MM.1S (cell line): Measurements from ENCODE around the gene TOX3.

Experiments
- DNase-seq: peaks from one replicate; pipeline ENCODE4 v3.0.0-alpha.2; 2015
- H2AFZ ChIP-seq: fragments of 300-600 bp; sonication (generic); 2 replicates; pipeline ENCODE4 v1.6.0; 2016; ENCODE audit warnings: antibody characterized with exemption, low read length
- H3F3A ChIP-seq: fragments of 300-600 bp; sonication (generic); 2 replicates; pipeline ENCODE4 v1.6.1; 2016; ENCODE audit warnings: mild to moderate bottlenecking, antibody characterized with exemption, low read length, moderate library complexity, mixed read lengths; ENCODE audit not compliant: insufficient read depth
- H3K27ac ChIP-seq: fragments of 300-600 bp; sonication (generic); 2 replicates; pipeline ENCODE4 v1.5.1; 2016; ENCODE audit warnings: mild to moderate bottlenecking, low read length
- H3K27me3 ChIP-seq: fragments of 300-600 bp; sonication (generic); replicated peaks from 2 replicates; pipeline ENCODE4 v1.6.0; 2016; ENCODE audit warnings: low read length; ENCODE audit not compliant: insufficient read depth
- H3K36me3 ChIP-seq: fragments of 300-600 bp; sonication (generic); replicated peaks from 2 replicates; pipeline ENCODE4 v1.6.1; 2016; ENCODE audit warnings: mild to moderate bottlenecking, low read length, mixed read lengths; ENCODE audit not compliant: insufficient read depth
- H3K4me1 ChIP-seq: fragments of 300-600 bp; sonication (generic); 2 replicates; pipeline ENCODE4 v1.6.1; 2016; ENCODE audit warnings: low read length, mixed read lengths
- H3K4me2 ChIP-seq: fragments of 300-600 bp; sonication (generic); 2 replicates; pipeline ENCODE4 v1.6.0; 2016; ENCODE audit warnings: low read depth, low read length
- H3K4me3 ChIP-seq: fragments of 300-600 bp; sonication (generic); 2 replicates; pipeline ENCODE4 v1.5.1; 2016; ENCODE audit warnings: low read length, mixed read lengths
- H3K79me2 ChIP-seq: fragments of 300-600 bp; sonication (generic); 2 replicates; pipeline ENCODE4 v1.6.1; 2016; ENCODE audit warnings: mixed run types, low read length, mixed read lengths
- H3K9ac ChIP-seq: fragments of 300-600 bp; sonication (generic); 2 replicates; pipeline ENCODE4 v1.6.1; 2016; ENCODE audit warnings: low read length, mixed read lengths
- H3K9me2 ChIP-seq: fragments of 300-600 bp; sonication (generic); replicated peaks from 2 replicates; pipeline ENCODE4 v1.6.1; 2016; ENCODE audit warnings: mild to moderate bottlenecking, low read length, mixed read lengths; ENCODE audit not compliant: insufficient read depth
- H3K9me3 ChIP-seq: fragments of 300-600 bp; sonication (generic); replicated peaks from 2 replicates; pipeline ENCODE4 v1.6.1; 2016; ENCODE audit warnings: mild to moderate bottlenecking, low read length, mixed read lengths; ENCODE audit not compliant: insufficient read depth
- H4K20me1 ChIP-seq: fragments of 300-600 bp; sonication (generic); 2 replicates; pipeline ENCODE4 v1.6.1; 2016; ENCODE audit warnings: mild to moderate bottlenecking, low read length, moderate library complexity, mixed read lengths; ENCODE audit not compliant: insufficient read depth
- EZH2 ChIP-seq: fragments of 300-600 bp; sonication (generic); optimal IDR thresholded peaks from 2 replicates; pipeline ENCODE3; 2017; ENCODE audit warnings: low read depth, mild to moderate bottlenecking, antibody characterized with exemption, low read length, mixed read lengths
- EZH2phosphoT487 ChIP-seq: fragments of 300-600 bp; sonication (generic); IDR thresholded peaks from 2 replicates; pipeline ENCODE4 v1.6.1; 2018; ENCODE audit warnings: antibody characterized with exemption, low read length
- TF ChIP-seq, protein P1 (sequence below): fragments of 300-600 bp; sonication (generic); IDR thresholded peaks from 2 replicates; pipeline ENCODE4 v1.5.1; 2016; ENCODE audit warnings: antibody characterized with exemption, low read length, mixed read lengths

The TOX3 gene

GRCh38 chr16:52467753-52468152 lies 79.2 kb downstream of the TOX3 start:
- H3K4me2 ChIP-seq, result no peak overlapping the region
- DNase-seq, result no peak
- no peaks in the 10 kb centered on the region for H3K9me3 ChIP-seq
- H3F3A ChIP-seq, result no peaks in the 10 kb centered on the region
- no peak overlapping the region for H3K4me3 ChIP-seq
- no peaks in the 10 kb centered on the region for H3K4me1 ChIP-seq
- no peaks in the 10 kb centered on the region for H3K9me2 ChIP-seq
- no peaks in the 10 kb centered on the region for H3K79me2 ChIP-seq
- no peak overlapping the region for H2AFZ ChIP-seq
- no peak overlapping the region for H3K9ac ChIP-seq
- no peak overlapping the region for H3K27ac ChIP-seq
- TF ChIP-seq EZH2, result no peak
- TF ChIP-seq, protein P1, sequence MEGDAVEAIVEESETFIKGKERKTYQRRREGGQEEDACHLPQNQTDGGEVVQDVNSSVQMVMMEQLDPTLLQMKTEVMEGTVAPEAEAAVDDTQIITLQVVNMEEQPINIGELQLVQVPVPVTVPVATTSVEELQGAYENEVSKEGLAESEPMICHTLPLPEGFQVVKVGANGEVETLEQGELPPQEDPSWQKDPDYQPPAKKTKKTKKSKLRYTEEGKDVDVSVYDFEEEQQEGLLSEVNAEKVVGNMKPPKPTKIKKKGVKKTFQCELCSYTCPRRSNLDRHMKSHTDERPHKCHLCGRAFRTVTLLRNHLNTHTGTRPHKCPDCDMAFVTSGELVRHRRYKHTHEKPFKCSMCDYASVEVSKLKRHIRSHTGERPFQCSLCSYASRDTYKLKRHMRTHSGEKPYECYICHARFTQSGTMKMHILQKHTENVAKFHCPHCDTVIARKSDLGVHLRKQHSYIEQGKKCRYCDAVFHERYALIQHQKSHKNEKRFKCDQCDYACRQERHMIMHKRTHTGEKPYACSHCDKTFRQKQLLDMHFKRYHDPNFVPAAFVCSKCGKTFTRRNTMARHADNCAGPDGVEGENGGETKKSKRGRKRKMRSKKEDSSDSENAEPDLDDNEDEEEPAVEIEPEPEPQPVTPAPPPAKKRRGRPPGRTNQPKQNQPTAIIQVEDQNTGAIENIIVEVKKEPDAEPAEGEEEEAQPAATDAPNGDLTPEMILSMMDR, result no peak
- H3K27me3 ChIP-seq, result no peaks in the 10 kb centered on the region
- H4K20me1 ChIP-seq, result no peaks in the 10 kb centered on the region
- no peaks in the 10 kb centered on the region for H3K36me3 ChIP-seq

DNA sequence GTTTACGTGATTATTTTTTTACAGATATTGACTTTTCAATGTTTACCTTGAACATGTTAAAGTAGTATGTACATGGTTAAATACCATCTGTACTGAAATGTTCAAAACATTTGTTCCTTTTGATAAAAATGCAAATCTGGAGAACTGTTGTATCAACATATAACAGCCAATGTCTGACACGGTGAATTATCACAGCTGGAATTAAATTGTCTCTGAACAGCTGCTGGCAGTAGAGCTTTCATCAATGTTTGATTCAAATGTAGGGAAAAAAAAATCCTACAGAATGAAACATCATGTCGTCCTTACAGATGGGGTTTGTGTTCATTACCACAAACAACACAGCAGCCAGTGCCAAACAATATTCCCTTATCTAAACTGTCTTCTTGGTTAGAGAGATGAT lies 79.9 kb downstream of the TOX3 start:
- H3K4me1 ChIP-seq, result no peaks in the 10 kb centered on the region
- DNase-seq, result no peak
- TF ChIP-seq EZH2phosphoT487 (no peak), EZH2 (no peak)
- TF ChIP-seq, protein P1, result no peak
- H3K27me3 ChIP-seq, result no peaks in the 10 kb centered on the region
- H3K9ac ChIP-seq, result no peak overlapping the region
- H3K9me2 ChIP-seq, result no peaks in the 10 kb centered on the region
- no peaks in the 10 kb centered on the region for H3K9me3 ChIP-seq
- H3K4me3 ChIP-seq, result no peak overlapping the region
- H2AFZ ChIP-seq, result no peak overlapping the region
- H3F3A ChIP-seq, result no peaks in the 10 kb centered on the region
- no peak overlapping the region for H3K27ac ChIP-seq
- H4K20me1 ChIP-seq, result no peaks in the 10 kb centered on the region
- no peaks in the 10 kb centered on the region for H3K79me2 ChIP-seq
- H3K36me3 ChIP-seq, result no peaks in the 10 kb centered on the region
- H3K4me2 ChIP-seq, result no peak overlapping the region

DNA sequence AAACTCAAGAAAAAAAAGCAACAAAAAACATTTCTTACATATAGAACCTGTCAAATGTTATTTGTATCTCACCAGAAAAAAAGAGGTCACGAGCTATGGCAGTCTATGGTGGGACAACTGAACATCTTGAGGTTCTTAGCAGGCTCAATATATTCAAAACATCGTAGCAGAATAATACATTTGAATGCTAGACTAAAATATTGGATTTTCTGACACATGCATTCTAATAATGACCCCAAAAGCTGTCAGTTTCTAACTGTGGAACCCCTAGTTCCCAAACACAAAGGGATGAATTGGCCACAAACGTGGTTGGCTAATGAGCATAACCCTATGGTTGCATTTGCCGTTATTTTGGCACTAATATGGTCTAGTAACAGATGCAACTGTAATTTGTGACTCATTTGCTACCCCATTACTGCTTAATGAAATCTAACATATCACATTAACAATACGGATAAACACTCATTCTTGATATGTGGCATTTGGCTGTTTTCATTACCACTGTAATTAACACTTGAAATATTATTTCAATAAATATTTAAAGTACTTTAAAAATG lies 81.2 kb downstream of the TOX3 start:
- Histone ChIP-seq H2AFZ (no peak overlapping the region), H3K79me2 (no peaks in the 10 kb centered on the region), H3K36me3 (no peaks in the 10 kb centered on the region), H3K4me3 (no peak overlapping the region), H3K9ac (no peak overlapping the region), H3F3A (no peaks in the 10 kb centered on the region), H3K27ac (no peak overlapping the region), H3K27me3 (no peaks in the 10 kb centered on the region), H3K9me2 (no peaks in the 10 kb centered on the region), H3K4me2 (no peak overlapping the region), H3K9me3 (no peaks in the 10 kb centered on the region), H4K20me1 (no peaks in the 10 kb centered on the region), H3K4me1 (no peaks in the 10 kb centered on the region)
- no peak for DNase-seq
- TF ChIP-seq EZH2, result no peak
- TF ChIP-seq EZH2phosphoT487, result no peak
- TF ChIP-seq, protein P1, result no peak

DNA sequence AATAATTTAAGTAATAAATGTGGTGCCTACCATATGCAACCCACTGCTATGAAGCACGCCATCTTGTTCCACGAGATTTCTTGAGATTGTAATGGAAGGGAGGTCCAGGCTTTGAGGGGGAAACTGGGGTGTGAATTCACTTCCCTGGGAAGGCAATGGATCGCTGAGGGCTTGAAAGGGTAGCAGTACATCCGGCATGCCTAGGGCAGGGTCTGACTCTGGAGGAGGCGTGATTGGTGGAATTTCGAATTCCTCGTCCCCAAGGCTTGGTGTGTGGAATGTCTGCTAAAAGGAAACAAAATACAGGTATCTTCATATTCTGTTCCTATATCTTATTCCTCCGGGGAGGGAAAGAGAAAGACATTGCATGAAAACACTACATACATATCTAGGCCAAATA lies 83.0 kb downstream of the TOX3 start:
- no peak overlapping the region for H3K4me2 ChIP-seq
- no peaks in the 10 kb centered on the region for H3F3A ChIP-seq
- H4K20me1 ChIP-seq, result no peaks in the 10 kb centered on the region
- H3K9me2 ChIP-seq, result no peaks in the 10 kb centered on the region
- no peaks in the 10 kb centered on the region for H3K4me1 ChIP-seq
- H3K4me3 ChIP-seq, result no peak overlapping the region
- no peaks in the 10 kb centered on the region for H3K9me3 ChIP-seq
- H3K79me2 ChIP-seq, result no peaks in the 10 kb centered on the region
- H3K9ac ChIP-seq, result no peak overlapping the region
- TF ChIP-seq EZH2 (no peak), EZH2phosphoT487 (no peak)
- TF ChIP-seq, protein P1, result no peak
- no peak for DNase-seq
- no peak overlapping the region for H3K27ac ChIP-seq
- H3K36me3 ChIP-seq, result no peaks in the 10 kb centered on the region
- no peak overlapping the region for H2AFZ ChIP-seq
- no peaks in the 10 kb centered on the region for H3K27me3 ChIP-seq
